Lower leg skin (tissue), 4 donors: ENCODE measurements around the gene OCA2. TPM values are rescaled to one million over a fixed set of nuclear protein-coding genes. Genes with fewer than 3 reads are reported as not detected.

ENCODE experiments used
- DNase-seq, 2 donors: peaks; one replicate each; pipeline ENCODE4 v3.0.0-alpha.2; 2019; ENCODE audit warnings: low spot score in 2 of 2
- H3K4me3 ChIP-seq: fragments of 200-600 bp; sonication (generic); 2 replicates; pipeline ENCODE4 v1.5.1; 2017; ENCODE audit warnings: mild to moderate bottlenecking, low read depth; ENCODE audit not compliant: poor library complexity, severe bottlenecking
- CTCF ChIP-seq, 3 donors: fragments of 450-650 bp; IDR thresholded peaks; one replicate each; pipeline ENCODE4 v1.5.1; 2016; ENCODE audit warnings: antibody characterized with exemption in 3 of 3, mild to moderate bottlenecking in 3 of 3, moderate library complexity in 2 of 3
- POLR2A ChIP-seq, 2 donors: fragments of 450-650 bp; IDR thresholded peaks; one replicate each; pipeline ENCODE4 v1.6.1; 2016 to 2017; ENCODE audit warnings: antibody characterized with exemption in 2 of 2, mild to moderate bottlenecking in 1 of 2, moderate library complexity in 1 of 2
- WGBS, 2 donors: methylation state at CpG; one replicate each; pipeline ENCODE4 v1.1.5; 2018; 5-methylcytosine and 5-hydroxymethylcytosine counted together
- intact Hi-C: fragments of 100-400 bp; cut with DNase I; formaldehyde crosslinking; loops from one replicate; pipeline ENCODE4 v1.15.0; 2023; ENCODE audit warnings: low total_unique reads
- total RNA-seq, 4 donors: library from RNA; depleted of rRNA; stranded (reverse); fragments of >200 nt; gene quantifications; one replicate each; pipeline ENCODE4 v1.1.0, GENCODE V29; 2016

OCA2 gene
- total RNA-seq, 4 donors from 2014 or later, result 12.0 to 15.8 (median 13.9) TPM

- 75 to 84% methylated on average over 8 of the region's 8 CpGs for WGBS, 2 donors
- no peak overlapping the region for H3K4me3 ChIP-seq
- no peak for DNase-seq
- TF ChIP-seq POLR2A (IDR thresholded peaks at IDR 0.05) (no peak), CTCF (IDR thresholded peaks at IDR 0.05) (no peak)
- intact Hi-C loops, result no loop called here
These were observed 301.4 kb downstream of the OCA2 start for GRCh38 chr15:27797765-27798164.

DNA sequence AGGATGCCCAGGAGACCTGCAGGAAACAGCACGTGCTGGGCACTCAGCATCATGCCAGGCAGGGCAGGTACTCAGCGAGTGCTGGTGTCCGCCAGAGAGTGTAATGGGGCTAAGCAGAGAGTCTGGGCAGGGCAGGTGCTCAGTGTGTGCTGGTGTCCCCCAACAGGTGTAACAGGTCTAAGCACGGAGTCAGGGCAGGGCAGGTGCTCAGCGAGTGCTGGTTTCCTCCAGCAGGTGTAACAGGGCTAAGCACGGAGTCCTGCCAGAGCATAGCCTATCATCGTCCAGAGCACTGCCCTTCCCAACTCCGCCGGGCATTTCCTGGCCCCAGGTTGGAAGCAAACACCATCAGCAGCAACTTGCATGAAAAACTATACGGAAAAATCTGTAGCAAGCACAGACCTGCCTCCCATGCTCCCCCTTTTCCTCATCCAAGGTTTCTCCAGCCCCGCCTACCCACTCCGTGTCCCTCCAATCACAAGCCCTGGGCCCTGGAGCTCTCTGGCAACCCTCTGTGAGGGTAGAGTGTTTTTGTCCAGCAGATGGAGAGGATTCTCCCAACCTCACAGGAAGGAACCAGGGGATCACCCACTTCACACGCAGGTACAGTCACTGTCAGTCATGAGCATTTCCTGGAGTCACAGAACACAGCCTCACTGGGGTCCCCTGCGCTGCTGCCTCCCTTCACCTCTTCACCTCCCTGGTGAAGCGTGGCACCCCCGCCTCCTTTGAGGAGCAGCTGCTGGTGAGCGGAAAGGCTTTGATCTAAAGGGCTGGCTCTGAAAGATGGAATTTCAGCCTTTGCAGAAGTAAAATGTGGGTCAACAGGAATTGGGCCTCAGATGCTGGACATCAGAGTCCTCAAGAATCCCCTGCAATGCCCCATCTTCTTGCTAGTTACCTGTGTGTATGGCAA is 302.5 kb downstream of the OCA2 start:
- intact Hi-C loops, result no loop called here
- 59 to 62% methylated on average over 17 of the region's 17 CpGs for WGBS, 2 donors

DNA sequence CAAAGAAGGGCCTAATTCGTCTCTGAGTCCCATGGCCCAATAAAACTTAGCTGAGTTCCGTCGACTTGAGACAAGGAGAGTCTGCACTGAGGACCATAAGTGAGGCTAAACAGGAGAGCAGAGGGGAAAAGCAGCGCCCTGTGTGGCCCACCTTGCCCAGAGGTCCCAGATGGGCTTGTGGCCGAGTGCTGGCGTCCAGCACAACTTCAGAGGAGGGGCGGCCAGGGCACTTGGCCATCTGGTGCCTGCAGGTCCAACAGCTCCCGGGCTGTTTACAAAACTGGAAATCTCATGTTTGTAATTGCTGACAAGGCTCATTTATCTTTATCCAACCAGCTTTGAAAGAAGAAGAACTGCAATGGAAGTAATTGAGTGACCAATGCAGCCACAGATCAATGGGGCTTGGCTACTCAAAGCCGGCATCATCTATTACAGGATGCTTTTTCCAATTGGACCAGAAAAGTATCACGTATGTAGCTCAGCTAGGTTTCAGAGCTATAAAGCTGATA is 306.3 kb downstream of the OCA2 start:
- no peak for DNase-seq

More for the DNA sequence above, 302.5 kb downstream of the OCA2 start:
- H3K4me3 ChIP-seq, result no peak overlapping the region
- no peak for DNase-seq
- TF ChIP-seq CTCF (IDR thresholded peaks at IDR 0.05), result no peak

DNA sequence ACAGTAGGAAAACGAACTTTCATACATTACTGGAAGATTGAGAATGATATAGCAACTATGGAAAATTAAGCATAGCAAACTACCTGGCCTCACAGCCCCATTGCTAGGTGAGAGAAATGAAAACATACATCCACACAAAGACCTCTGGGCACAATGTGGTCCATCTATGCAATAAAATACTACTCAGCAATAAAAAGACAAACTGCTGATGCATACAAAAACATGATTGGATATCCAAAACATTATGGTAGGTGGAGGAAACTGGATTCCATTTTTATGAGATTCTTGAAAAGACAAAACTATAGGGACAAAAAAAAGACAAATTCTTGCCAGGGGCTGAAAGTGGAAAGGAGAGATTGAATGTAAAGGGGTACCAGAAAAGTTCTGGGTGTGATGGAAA is 308.8 kb downstream of the OCA2 start:
- no peak for TF ChIP-seq CTCF (IDR thresholded peaks at IDR 0.05)
- no peak for TF ChIP-seq POLR2A (IDR thresholded peaks at IDR 0.05)
- intact Hi-C loops, result no loop called here
- DNase-seq, result no peak
- no peak overlapping the region for H3K4me3 ChIP-seq
- WGBS, 2 donors, result 72 to 85% methylated on average over 1 of the region's 1 CpG

More for the DNA sequence above, 306.3 kb downstream of the OCA2 start:
- no peak overlapping the region for H3K4me3 ChIP-seq
- intact Hi-C loops, result no loop called here
- 78 to 88% methylated on average over 10 of the region's 10 CpGs for WGBS, 2 donors
- no peak for TF ChIP-seq POLR2A (IDR thresholded peaks at IDR 0.05)
- TF ChIP-seq CTCF (IDR thresholded peaks at IDR 0.05), result no peak

- DNase-seq, result no peak
- intact Hi-C loops, result no loop called here
- no peak for TF ChIP-seq CTCF (IDR thresholded peaks at IDR 0.05)
- no peak for TF ChIP-seq POLR2A (IDR thresholded peaks at IDR 0.05)
- no peak overlapping the region for H3K4me3 ChIP-seq
- 79 to 91% methylated on average over 1 of the region's 1 CpG for WGBS, 2 donors
These were observed 311.2 kb downstream of the OCA2 start for GRCh38 chr15:27787931-27788330.
